MCF 10A (cell line): ENCODE measurements around the gene TDP2. TPM values are rescaled to one million over a fixed set of nuclear protein-coding genes. Genes with fewer than 3 reads are reported as not detected.

Experiments used
- BruUV-seq: library from RNA; stranded (reverse); fragments of 400-500 nt; replicated peaks from 2 replicates; lab custom pipeline; 2021; lab: Mats Ljungman, UMichigan
- CTCF ChIA-PET: fragments of 300-600 bp; sonication (Branson Sonifier 250); formaldehyde crosslinking; extraction: SDS; loops from one replicate; lab custom pipeline; 2021; ENCODE audit warnings: antibody characterized with exemption, inconsistent platforms; lab: Yijun Ruan, JAX
- POLR2A ChIA-PET: fragments of 300-600, 350-650 bp; sonication (Branson Sonifier 250); formaldehyde crosslinking; extraction: SDS; loops from one replicate; lab custom pipeline; 2020; ENCODE audit warnings: antibody characterized with exemption, inconsistent platforms; lab: Yijun Ruan, JAX
- DNase-seq: peaks from one replicate; pipeline ENCODE4 v3.0.0-alpha.2; 2018; ENCODE audit not compliant: unreplicated experiment
- H3K27ac Mint-ChIP-seq: one replicate; pipeline ENCODE4 v1.8.0; 2022; ENCODE audit warnings: mild to moderate bottlenecking, low read depth, mixed read lengths; ENCODE audit not compliant: unreplicated experiment
- H3K27me3 Mint-ChIP-seq: one replicate; pipeline ENCODE4 v1.8.0; 2022; ENCODE audit warnings: mixed read lengths; ENCODE audit not compliant: insufficient read depth, unreplicated experiment
- H3K36me3 Mint-ChIP-seq: one replicate; pipeline ENCODE4 v1.8.0; 2022; ENCODE audit warnings: mild to moderate bottlenecking, moderate library complexity, mixed read lengths; ENCODE audit not compliant: insufficient read depth, unreplicated experiment
- H3K4me1 Mint-ChIP-seq: one replicate; pipeline ENCODE4 v1.8.0; 2022; ENCODE audit warnings: mixed read lengths; ENCODE audit not compliant: insufficient read depth, unreplicated experiment
- H3K4me3 Mint-ChIP-seq: one replicate; pipeline ENCODE4 v1.8.0; 2022; ENCODE audit warnings: mild to moderate bottlenecking, moderate library complexity, mixed read lengths; ENCODE audit not compliant: unreplicated experiment
- H3K9me3 Mint-ChIP-seq: one replicate; pipeline ENCODE4 v1.8.0; 2022; ENCODE audit warnings: mixed read lengths; ENCODE audit not compliant: unreplicated experiment
- CTCF ChIP-seq: fragments of 200-600 bp; IDR thresholded peaks from one replicate; pipeline ENCODE4 v1.8.0; 2022; ENCODE audit warnings: antibody characterized with exemption, mild to moderate bottlenecking; ENCODE audit not compliant: unreplicated experiment
- intact Hi-C: fragments of 100-400 bp; cut with micrococcal nuclease; formaldehyde crosslinking; loops from 2 replicates; pipeline ENCODE4 v1.14.1; 2022
- total RNA-seq: library from RNA; stranded (reverse); gene quantifications from 2 replicates; pipeline ENCODE4 v1.2.3, GENCODE V29; 2022

Gene TDP2
- total RNA-seq, 1 experiment from 2014 or later: 28.2 TPM

GRCh38 chr6:24659561-24659960, 7.1 kb downstream of the TDP2 start:
- Mint-ChIP-seq H3K36me3 (peaks cover 58% of the 10 kb centered on the region), H3K4me1 (peaks cover 13% of the 10 kb centered on the region), H3K27ac (peak overlapping the region; percentile 35), H3K27me3 (no peaks in the 10 kb centered on the region), H3K4me3 (no peak overlapping the region), H3K9me3 (no peaks in the 10 kb centered on the region)
- BruUV-seq: TSS peak; percentile 47
- ChIA-PET CTCF (no interaction called here), POLR2A (interaction anchor here (1.3 to 1.7 kb wide), 2 partner anchors 13 to 35 kb away, joined by 4 to 8 read pairs; partner anchors contain the start of gene KIAA0319)
- intact Hi-C loops: no loop called here
- no peak for TF ChIP-seq CTCF
- peak; percentile 23 for DNase-seq

- H3K4me1 Mint-ChIP-seq: peaks cover 10% of the 10 kb centered on the region
- DNase-seq: peak; percentile 82
- H3K9me3 Mint-ChIP-seq: no peaks in the 10 kb centered on the region
- CTCF ChIA-PET: interaction anchor here (1.1 kb wide), 1 partner anchor 37 kb away, joined by 3 read pairs; no protein-coding TSS in a partner anchor
- intact Hi-C loops: no loop called here
- no peak overlapping the region for H3K4me3 Mint-ChIP-seq
- no peak for TF ChIP-seq CTCF
- peak overlapping the region; percentile 35 for H3K27ac Mint-ChIP-seq
- BruUV-seq: no TSS peak
- POLR2A ChIA-PET: interaction anchor here (1.3 to 1.7 kb wide), 2 partner anchors 13 to 34 kb away, joined by 4 to 8 read pairs; partner anchors contain the start of gene KIAA0319
- no peaks in the 10 kb centered on the region for H3K27me3 Mint-ChIP-seq
- peaks cover 58% of the 10 kb centered on the region for H3K36me3 Mint-ChIP-seq
Measured at GRCh38 chr6:24658573-24659560, 7.8 kb downstream of the TDP2 start.

- Mint-ChIP-seq H3K27ac (no peak overlapping the region), H3K9me3 (no peaks in the 10 kb centered on the region), H3K27me3 (no peaks in the 10 kb centered on the region), H3K4me1 (peaks cover 10% of the 10 kb centered on the region), H3K36me3 (peaks cover 61% of the 10 kb centered on the region), H3K4me3 (no peak overlapping the region)
- ChIA-PET POLR2A (interaction anchor here (2.7 kb wide), 1 partner anchor 11 kb away, joined by 22 read pairs; the partner anchor contains the start of genes ACOT13 and TDP2), CTCF (interaction anchor here (1.0 to 1.7 kb wide), 3 partner anchors 9 to 70 kb away, joined by 3 to 7 read pairs (median 4); partner anchors contain the start of gene KIAA0319)
- intact Hi-C loops: no loop called here
- TF ChIP-seq CTCF: no peak
- DNase-seq: no peak
- no TSS peak for BruUV-seq
Measured at GRCh38 chr6:24655215-24655614, 11.5 kb downstream of the TDP2 start.

- peaks cover 7% of the 10 kb centered on the region for H3K27me3 Mint-ChIP-seq
- CTCF ChIA-PET: interaction anchor here (0.6 to 1.0 kb wide), 3 partner anchors 45 to 290 kb away, joined by 3 read pairs; no protein-coding TSS in a partner anchor
- no peak for DNase-seq
- no peaks in the 10 kb centered on the region for H3K9me3 Mint-ChIP-seq
- POLR2A ChIA-PET: interaction anchor here (0.7 to 1.1 kb wide), 3 partner anchors 13 to 126 kb away, joined by 3 to 5 read pairs (median 3); no protein-coding TSS in a partner anchor
- peaks cover 51% of the 10 kb centered on the region for H3K36me3 Mint-ChIP-seq
- intact Hi-C loops: no loop called here
- H3K4me3 Mint-ChIP-seq: no peak overlapping the region
- BruUV-seq: TSS peak; percentile 62
- H3K4me1 Mint-ChIP-seq: peaks cover 14% of the 10 kb centered on the region
- TF ChIP-seq CTCF: no peak
- H3K27ac Mint-ChIP-seq: no peak overlapping the region
Measured at GRCh38 chr6:24650365-24650764, 16.3 kb downstream of the TDP2 start.
